GM13976 (cell line): Measurements from ENCODE around the gene SBNO1.

Experiments used
- DNase-seq: peaks from one replicate; pipeline ENCODE4 v3.0.0; 2012; ENCODE audit warnings: low spot score
- in situ Hi-C: fragments of 300-500 bp; cut with MboI; formaldehyde crosslinking; loops from one replicate; pipeline ENCODE4 v1.12.0; 2022; ENCODE audit warnings: low sequenced_read_pairs, mixed read lengths, inconsistent platforms; ENCODE audit not compliant: unreplicated experiment
- TF ChIP-seq, protein P1 (sequence below): IDR thresholded peaks from 2 replicates; pipeline ENCODE4 v1.5.1; 2012; ENCODE audit warnings: borderline replicate concordance, mild to moderate bottlenecking; ENCODE audit not compliant: insufficient read depth; ENCODE audit errors: extremely low read depth, missing control alignments, control extremely low read depth

The SBNO1 gene

GRCh38 chr12:123267335-123267920, 97.2 kb downstream of the SBNO1 start:
- in situ Hi-C loops: loop anchor here (10.0 kb wide), 1 partner anchor 327 kb away; no protein-coding TSS in a partner anchor
- DNase-seq: no peak
- TF ChIP-seq, protein P1, sequence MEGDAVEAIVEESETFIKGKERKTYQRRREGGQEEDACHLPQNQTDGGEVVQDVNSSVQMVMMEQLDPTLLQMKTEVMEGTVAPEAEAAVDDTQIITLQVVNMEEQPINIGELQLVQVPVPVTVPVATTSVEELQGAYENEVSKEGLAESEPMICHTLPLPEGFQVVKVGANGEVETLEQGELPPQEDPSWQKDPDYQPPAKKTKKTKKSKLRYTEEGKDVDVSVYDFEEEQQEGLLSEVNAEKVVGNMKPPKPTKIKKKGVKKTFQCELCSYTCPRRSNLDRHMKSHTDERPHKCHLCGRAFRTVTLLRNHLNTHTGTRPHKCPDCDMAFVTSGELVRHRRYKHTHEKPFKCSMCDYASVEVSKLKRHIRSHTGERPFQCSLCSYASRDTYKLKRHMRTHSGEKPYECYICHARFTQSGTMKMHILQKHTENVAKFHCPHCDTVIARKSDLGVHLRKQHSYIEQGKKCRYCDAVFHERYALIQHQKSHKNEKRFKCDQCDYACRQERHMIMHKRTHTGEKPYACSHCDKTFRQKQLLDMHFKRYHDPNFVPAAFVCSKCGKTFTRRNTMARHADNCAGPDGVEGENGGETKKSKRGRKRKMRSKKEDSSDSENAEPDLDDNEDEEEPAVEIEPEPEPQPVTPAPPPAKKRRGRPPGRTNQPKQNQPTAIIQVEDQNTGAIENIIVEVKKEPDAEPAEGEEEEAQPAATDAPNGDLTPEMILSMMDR: no peak

DNA sequence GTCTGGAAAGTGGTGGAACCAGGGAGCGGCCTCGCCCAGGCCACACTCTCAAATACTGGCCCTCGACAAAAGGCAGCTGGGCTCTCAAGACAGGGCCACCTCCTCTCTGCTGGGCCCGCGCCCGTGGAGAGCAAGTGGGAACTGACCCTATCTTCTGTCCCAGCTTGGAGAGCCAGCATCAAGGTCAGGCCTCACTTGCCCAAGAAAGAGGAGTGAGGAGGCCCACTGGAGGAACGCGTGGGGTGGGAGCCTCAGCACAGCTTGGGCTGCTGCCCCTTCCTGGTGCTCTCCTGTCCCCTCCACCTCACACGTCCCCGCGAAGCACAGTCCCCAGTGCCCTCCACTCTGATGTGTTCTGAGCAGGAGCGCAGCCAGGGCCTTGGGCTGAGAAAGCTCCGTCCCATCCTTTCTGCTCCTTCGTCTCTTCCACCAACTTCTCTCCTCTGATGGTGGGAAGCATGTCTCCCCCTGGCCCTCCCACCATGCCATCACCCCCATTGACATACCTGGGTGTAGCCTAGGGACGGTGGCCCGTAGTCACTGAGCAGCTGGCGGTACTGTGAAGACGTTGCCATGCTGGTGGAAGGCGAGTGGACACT, 97.9 kb downstream of the SBNO1 start:
- in situ Hi-C loops: loop anchor here (10.0 kb wide), 1 partner anchor 328 kb away; no protein-coding TSS in a partner anchor
- no peak for DNase-seq
- TF ChIP-seq, protein P1: no peak

GRCh38 chr12:123265851-123266678, 98.6 kb downstream of the SBNO1 start:
- no peak for DNase-seq
- TF ChIP-seq, protein P1: no peak
- in situ Hi-C loops: loop anchor here (10.0 kb wide), 1 partner anchor 329 kb away; no protein-coding TSS in a partner anchor

DNA sequence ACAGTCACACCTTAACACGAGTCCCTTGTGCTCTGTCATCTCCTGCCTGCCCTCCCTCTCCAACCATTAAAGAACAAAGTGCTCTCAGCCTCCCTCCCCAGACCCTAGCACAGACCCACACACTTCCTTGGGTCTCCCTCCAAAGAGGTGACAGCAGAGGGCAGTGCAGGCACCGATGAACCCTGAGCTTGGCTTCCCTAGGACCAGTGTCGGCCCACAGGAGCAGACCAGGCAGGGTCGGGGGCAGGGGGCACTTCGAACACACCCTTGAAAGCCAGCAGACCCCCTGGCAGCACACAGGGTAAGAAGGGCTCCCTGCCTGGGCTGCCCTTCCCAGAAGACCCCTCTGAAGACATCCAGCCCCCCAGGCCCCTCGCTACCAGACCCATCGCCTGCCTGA, 100.0 kb downstream of the SBNO1 start:
- TF ChIP-seq, protein P1: no peak
- in situ Hi-C loops: loop anchor here (10.0 kb wide), 1 partner anchor 330 kb away; no protein-coding TSS in a partner anchor
- DNase-seq: peak; percentile 58

DNA sequence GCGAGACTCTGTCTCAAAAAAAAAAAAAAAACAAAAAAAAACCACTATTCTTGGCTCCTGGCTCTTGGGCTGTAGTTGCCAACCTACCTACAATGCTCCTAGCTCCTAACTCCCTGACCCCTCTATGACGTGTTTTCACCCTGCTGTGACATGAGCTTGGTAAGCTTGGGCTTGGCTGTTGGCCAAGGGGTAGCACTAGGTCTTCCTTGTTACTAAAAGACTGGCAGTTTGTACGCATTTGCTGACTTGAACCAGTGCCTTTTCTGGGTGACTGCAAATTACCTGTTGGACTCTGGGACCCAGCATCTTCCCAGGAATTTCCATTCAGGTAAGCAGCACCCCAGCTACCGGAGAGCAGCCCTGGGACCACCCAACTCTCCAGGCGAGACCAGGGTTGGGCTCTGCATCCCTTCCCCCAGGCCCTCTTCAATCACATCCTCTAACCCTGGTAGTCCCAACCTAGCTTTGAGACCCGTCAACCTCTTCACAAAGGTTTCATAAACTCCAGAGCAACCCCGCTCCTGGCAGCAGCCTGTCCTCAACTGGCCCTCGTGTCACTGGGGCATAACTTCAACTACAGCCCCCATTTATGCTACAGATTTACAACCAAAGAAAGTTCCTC, 101.3 kb downstream of the SBNO1 start:
- in situ Hi-C loops: loop anchor here (10.0 kb wide), 1 partner anchor 331 kb away; no protein-coding TSS in a partner anchor
- DNase-seq: no peak
- TF ChIP-seq, protein P1: no peak

DNA sequence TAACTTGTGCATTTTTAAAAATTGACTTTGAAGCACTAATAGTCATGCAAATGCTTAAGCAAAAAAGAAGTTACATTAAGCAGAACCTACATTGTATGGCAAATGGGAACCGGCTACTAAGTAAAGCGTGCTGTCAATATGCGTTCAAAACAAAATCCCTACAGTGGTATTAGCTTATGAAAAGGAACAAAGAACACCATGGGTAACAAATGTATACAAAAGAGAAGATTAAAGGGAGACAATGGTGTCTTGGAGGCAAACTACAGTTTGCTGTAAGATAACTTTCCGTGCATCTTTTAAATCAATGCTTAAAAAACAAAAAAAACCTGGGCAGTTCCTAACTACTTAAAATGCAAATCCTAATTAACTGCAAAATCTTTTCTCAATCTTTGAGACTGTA, 103.5 kb downstream of the SBNO1 start:
- in situ Hi-C loops: loop anchor here (10.0 kb wide), 1 partner anchor 334 kb away; no protein-coding TSS in a partner anchor
- TF ChIP-seq, protein P1: no peak
- no peak for DNase-seq
